Activated naive CD8-positive, alpha-beta T cell treated with anti-CD3 and anti-CD28 coated beads, Interleukin-2, amount 50 U/mL, for 24 hours (primary cell): ENCODE data around the gene EDEM3.

ENCODE experiments used
- ATAC-seq: fragments of 150-1000 bp; cut with Tn5 transposase; one replicate; pipeline ENCODE4 v1.10.0; 2021
- DNase-seq: peaks from one replicate; pipeline ENCODE4 v3.0.0; 2021
- H3K27ac Mint-ChIP-seq: one replicate; pipeline ENCODE4 v1.8.0; 2021; ENCODE audit warnings: mild to moderate bottlenecking, mixed read lengths
- H3K27me3 Mint-ChIP-seq: one replicate; pipeline ENCODE4 v1.8.0; 2021; ENCODE audit warnings: mixed read lengths
- H3K36me3 Mint-ChIP-seq: one replicate; pipeline ENCODE4 v1.8.0; 2021; ENCODE audit warnings: low read depth, mixed read lengths
- H3K4me1 Mint-ChIP-seq: one replicate; pipeline ENCODE4 v1.8.0; 2021; ENCODE audit warnings: mixed read lengths
- H3K4me3 Mint-ChIP-seq: one replicate; pipeline ENCODE4 v1.8.0; 2021; ENCODE audit warnings: mild to moderate bottlenecking, moderate library complexity, mixed read lengths
- H3K9me3 Mint-ChIP-seq: one replicate; pipeline ENCODE4 v1.8.0; 2021; ENCODE audit warnings: mixed read lengths

The EDEM3 gene

DNA sequence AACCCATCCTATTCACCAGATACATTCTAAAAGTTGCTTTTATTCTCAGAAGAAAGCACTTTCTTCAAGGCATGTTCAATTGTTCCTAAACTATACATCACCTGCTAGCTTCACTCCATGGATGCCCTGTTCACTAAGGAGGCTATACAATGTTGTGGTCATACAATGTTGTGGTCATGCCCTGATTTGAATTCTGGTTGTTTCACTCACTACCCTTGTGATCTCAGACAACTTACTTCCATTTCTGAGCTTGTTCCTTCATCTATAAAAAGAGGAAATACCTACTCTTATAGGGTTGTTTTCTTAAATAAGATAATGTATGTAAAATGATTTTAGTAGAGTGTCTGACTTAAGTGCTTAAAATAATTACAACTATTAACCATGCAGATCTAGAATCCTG lies 19.7 kb downstream of the EDEM3 start:
- Mint-ChIP-seq H3K4me1 (no peaks in the 10 kb centered on the region), H3K36me3 (peaks cover 44% of the 10 kb centered on the region), H3K27me3 (no peaks in the 10 kb centered on the region), H3K4me3 (no peak overlapping the region), H3K9me3 (no peaks in the 10 kb centered on the region), H3K27ac (no peak overlapping the region)
- ATAC-seq (no peak), DNase-seq (no peak)

DNA sequence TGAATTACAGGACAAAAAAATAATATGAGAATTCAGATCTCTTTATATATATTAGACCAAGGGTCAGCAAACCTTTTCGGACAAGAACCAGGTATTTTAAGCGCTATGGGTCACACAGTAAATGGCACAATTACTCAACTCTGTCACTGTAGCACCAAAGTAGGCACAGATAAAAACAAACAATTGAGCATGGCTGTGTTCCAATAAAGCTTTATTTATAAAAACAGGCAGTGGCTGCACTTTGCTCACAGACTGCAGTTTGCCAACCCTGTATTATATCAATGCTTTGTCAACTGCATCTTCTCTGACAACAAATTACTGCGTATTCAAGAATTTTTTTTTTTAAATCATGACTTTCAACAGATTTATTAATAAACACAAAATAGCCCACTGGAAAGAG lies 29.8 kb downstream of the EDEM3 start:
- Mint-ChIP-seq H3K27ac (no peak overlapping the region), H3K9me3 (no peaks in the 10 kb centered on the region), H3K36me3 (peaks cover 30% of the 10 kb centered on the region), H3K27me3 (no peaks in the 10 kb centered on the region), H3K4me3 (no peak overlapping the region), H3K4me1 (no peaks in the 10 kb centered on the region)
- ATAC-seq = no peak
- DNase-seq = no peak

DNA sequence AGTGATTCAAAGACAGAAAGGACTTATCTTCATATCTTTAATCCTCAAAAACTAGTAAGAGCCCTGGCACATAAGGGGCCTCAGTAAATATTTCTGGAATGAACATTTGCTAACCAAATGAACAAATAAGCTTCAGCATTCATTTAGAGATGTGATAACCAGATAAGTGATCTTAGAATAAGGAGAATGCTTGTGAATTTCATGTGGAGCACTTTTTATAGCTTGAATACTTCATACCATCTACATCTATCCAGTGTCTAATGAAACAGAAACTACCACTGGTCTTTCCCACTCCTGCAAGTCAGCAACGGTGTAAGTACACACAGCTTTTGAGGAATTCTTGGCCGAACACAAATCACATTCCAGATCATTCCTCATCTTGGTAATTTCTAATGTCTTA lies 38.5 kb downstream of the EDEM3 start:
- no peak for DNase-seq
- peaks cover 36% of the 10 kb centered on the region for H3K36me3 Mint-ChIP-seq

DNA sequence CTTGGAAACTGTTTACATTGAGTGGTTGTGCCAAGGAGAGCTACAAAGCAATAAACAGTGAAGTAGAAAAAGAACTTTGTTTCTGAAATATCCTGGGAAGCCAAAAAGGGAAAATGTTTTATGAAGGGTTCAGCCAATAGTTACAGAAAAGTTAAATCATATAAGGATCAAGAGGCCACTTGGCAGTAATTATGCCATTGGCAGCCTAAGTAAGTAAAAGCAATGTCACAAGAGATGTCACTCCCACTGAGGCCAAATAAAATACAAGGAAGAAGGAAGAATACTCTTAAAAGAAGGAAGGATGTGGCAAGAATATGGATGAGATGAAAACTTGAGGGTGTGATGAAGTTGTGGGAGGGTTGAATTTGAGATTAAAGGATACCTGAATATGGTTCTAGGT lies 45.2 kb downstream of the EDEM3 start:
- Mint-ChIP-seq H3K27ac (no peak overlapping the region), H3K9me3 (no peaks in the 10 kb centered on the region), H3K4me3 (no peak overlapping the region)

More for the DNA sequence above, 38.5 kb downstream of the EDEM3 start:
- Mint-ChIP-seq H3K9me3 (no peaks in the 10 kb centered on the region), H3K27ac (no peak overlapping the region), H3K4me3 (no peak overlapping the region), H3K4me1 (no peaks in the 10 kb centered on the region), H3K27me3 (no peaks in the 10 kb centered on the region)
- no peak for ATAC-seq

DNA sequence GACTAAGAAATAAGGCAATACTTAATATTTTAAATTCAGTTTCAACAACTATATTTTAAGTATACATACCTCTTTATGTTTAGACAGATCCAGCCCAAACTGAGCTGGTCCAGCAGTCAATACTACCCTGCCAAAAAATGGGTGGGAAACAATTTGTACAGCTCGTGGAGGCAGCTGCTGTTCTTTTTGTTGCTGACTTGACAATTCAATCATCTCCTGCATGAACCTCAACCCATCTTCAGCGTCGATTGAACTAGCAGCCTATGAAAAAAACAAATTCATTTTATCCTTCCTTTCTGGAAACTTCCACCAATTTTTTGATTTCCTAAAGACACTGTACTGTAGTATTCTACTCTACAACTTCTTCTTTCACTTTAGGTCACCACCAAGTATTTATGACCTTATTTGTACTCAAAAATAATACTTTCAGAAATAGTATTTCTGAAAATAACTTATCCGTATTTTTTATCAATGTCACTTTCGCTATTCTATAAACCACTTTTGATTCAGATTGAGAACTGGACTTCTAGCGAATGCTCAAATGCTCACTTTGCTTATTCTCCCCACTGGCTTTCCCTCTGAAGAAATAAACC lies 46.5 kb downstream of the EDEM3 start:
- H3K36me3 Mint-ChIP-seq = peaks cover 44% of the 10 kb centered on the region
- H3K4me3 Mint-ChIP-seq = no peak overlapping the region
- DNase-seq = no peak
- no peak overlapping the region for H3K27ac Mint-ChIP-seq
- ATAC-seq = no peak
- H3K4me1 Mint-ChIP-seq = no peaks in the 10 kb centered on the region
- no peaks in the 10 kb centered on the region for H3K27me3 Mint-ChIP-seq
- H3K9me3 Mint-ChIP-seq = no peaks in the 10 kb centered on the region

More for the DNA sequence above, 45.2 kb downstream of the EDEM3 start:
- Mint-ChIP-seq H3K4me1 (no peaks in the 10 kb centered on the region), H3K27me3 (no peaks in the 10 kb centered on the region), H3K36me3 (peaks cover 41% of the 10 kb centered on the region)
- ATAC-seq (no peak), DNase-seq (no peak)

DNA sequence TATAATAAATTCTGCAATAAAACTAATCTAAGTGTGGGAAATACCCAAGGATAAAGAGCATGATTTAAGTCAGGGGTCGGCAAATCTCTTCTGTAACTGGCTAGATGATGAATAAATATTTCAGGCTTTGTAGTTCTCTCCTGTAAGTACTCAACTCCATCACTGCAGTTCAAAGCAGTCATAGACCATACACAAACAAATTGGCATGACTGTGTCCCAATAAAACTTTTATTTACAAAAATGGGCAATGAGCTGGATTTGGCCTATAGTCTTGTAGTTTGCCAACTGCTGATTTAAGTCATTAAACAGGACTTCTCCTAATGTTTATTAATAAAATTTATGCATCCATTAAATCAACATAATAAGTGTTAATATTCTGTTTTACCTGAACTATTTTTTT lies 49.4 kb downstream of the EDEM3 start:
- Mint-ChIP-seq H3K27ac (no peak overlapping the region), H3K36me3 (peaks cover 58% of the 10 kb centered on the region), H3K4me1 (no peaks in the 10 kb centered on the region), H3K9me3 (no peaks in the 10 kb centered on the region), H3K4me3 (no peak overlapping the region), H3K27me3 (no peaks in the 10 kb centered on the region)
- ATAC-seq (no peak), DNase-seq (no peak)

DNA sequence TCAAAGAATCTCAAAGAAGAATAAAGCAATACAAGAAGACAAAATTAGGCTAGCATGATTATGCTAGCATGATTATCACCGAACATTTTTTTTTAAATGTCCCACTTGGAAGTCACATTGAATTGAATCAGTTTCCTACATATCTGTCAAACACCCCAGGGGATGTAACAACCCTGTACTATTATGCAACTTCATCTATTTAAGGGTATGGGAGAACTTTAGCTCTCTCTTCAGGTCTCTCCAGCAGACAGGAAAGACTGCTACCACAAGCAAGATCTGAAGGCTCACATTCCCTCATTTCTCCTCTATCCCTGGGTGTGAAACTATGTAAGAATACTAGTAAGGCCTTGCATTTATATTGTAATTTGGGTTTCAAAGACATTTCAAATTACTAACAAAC lies 52.8 kb downstream of the EDEM3 start:
- Mint-ChIP-seq H3K27me3 (no peaks in the 10 kb centered on the region), H3K27ac (no peak overlapping the region), H3K4me3 (no peak overlapping the region), H3K9me3 (no peaks in the 10 kb centered on the region), H3K4me1 (no peaks in the 10 kb centered on the region), H3K36me3 (peaks cover 47% of the 10 kb centered on the region)
- DNase-seq (no peak), ATAC-seq (no peak)

DNA sequence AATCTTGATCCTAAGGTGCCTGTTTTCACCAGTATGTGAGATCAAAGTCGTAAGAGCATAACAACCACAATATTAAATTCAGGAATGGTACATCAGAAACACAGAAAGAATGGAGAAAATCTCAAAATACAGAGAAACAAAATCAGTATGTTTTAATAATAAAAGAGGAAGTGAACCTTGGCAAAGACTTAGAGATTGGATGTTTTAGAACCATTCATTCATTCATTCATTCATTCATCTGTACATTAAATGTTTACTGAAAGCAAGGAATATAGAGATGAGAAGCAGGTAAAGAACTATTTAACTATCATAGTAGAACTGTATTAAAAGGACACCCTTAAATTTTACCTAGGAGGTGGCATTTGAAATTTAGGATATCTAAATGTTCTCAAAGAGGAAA lies 55.7 kb downstream of the EDEM3 start:
- Mint-ChIP-seq H3K27me3 (no peaks in the 10 kb centered on the region), H3K36me3 (peaks cover 49% of the 10 kb centered on the region), H3K4me3 (no peak overlapping the region), H3K4me1 (peaks cover 5% of the 10 kb centered on the region), H3K9me3 (no peaks in the 10 kb centered on the region), H3K27ac (peak overlapping the region; percentile 8)
- no peak for DNase-seq
- ATAC-seq = no peak

DNA sequence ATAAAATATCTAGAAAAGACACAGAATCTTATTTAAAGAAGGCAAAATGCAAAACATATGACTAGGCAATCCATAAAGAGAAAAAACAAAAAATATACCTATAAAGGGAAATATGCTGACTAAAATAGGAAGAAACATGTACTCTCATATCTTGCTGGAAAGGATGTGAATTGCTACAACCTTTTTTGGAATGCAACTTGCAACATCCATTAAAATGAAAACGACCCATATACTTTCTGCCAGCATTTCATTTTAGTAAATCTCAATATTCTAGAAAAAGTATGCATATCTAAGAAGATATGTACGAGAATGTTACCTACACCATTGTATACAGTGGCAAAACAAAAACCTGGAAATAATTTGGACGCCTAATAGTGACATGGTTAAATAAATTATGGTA lies 56.6 kb downstream of the EDEM3 start:
- Mint-ChIP-seq H3K4me1 (peaks cover 5% of the 10 kb centered on the region), H3K9me3 (no peaks in the 10 kb centered on the region), H3K27ac (no peak overlapping the region), H3K36me3 (peaks cover 44% of the 10 kb centered on the region), H3K4me3 (no peak overlapping the region), H3K27me3 (no peaks in the 10 kb centered on the region)
- DNase-seq = no peak
- ATAC-seq = no peak

DNA sequence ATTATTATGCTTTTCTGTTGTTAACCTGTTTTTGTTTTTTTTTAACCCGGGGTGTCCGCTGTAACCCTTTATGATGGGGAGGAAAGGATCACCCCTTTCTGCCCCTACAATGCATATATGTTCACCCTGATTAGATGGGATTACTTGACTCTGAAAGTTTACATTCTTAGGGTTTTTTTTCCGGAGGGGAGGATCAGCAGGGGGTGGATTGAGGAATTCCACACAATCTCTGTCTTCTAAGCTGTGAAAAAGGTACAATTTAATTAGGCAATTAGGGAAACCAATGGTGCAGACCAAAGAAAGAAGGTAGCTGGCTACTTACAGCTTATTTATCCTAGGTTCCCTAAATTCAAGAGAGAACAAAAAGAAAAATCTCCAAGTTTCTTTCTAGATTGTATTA lies 58.3 kb downstream of the EDEM3 start:
- DNase-seq = no peak
- ATAC-seq = no peak
- H3K36me3 Mint-ChIP-seq = peaks cover 31% of the 10 kb centered on the region
- peaks cover 5% of the 10 kb centered on the region for H3K4me1 Mint-ChIP-seq
- H3K27me3 Mint-ChIP-seq = no peaks in the 10 kb centered on the region
- no peaks in the 10 kb centered on the region for H3K9me3 Mint-ChIP-seq
- H3K4me3 Mint-ChIP-seq = no peak overlapping the region
- no peak overlapping the region for H3K27ac Mint-ChIP-seq

DNA sequence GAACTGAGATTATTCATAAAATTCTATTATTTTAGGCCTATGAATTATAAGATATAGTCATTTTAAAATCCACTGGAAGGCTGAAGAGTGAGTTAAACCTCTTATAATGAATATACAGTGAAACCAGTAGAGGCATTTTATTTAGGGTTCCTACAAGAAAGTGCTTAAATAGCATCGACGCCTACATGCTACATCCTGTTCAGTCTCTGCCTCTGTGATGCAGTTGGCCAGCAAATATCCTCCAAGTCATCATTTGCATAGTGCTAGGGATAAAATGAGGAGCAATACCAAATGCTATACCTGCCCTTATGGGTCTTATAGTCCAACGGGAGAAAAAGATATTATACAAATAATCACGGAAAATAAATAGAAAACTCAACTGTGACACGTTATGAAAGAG lies 59.6 kb downstream of the EDEM3 start:
- DNase-seq = no peak
- no peak overlapping the region for H3K27ac Mint-ChIP-seq
- peak; percentile 43 for ATAC-seq
- H3K27me3 Mint-ChIP-seq = no peaks in the 10 kb centered on the region
- H3K9me3 Mint-ChIP-seq = no peaks in the 10 kb centered on the region
- H3K4me1 Mint-ChIP-seq = peaks cover 5% of the 10 kb centered on the region
- H3K4me3 Mint-ChIP-seq = no peak overlapping the region
- H3K36me3 Mint-ChIP-seq = peaks cover 25% of the 10 kb centered on the region

DNA sequence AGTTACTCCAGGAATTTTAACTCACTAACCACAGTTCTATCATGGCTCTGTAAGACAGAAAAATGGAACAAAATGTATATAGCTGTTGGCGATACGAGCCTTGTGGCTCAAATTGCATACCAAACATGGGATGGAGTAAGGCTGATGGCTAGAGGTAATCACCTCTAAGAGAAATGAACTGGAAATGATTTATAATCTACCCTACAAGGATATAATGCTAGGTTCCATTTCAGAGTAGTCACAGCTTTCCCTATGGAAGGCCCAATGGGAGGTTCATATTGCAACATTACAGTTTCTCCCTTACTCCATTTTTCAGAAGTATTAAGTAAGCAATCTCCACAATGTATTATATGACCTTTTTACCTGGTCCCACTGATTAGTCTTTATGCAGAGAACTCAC lies 61.6 kb downstream of the EDEM3 start:
- Mint-ChIP-seq H3K4me1 (peaks cover 5% of the 10 kb centered on the region), H3K27ac (no peak overlapping the region)

DNA sequence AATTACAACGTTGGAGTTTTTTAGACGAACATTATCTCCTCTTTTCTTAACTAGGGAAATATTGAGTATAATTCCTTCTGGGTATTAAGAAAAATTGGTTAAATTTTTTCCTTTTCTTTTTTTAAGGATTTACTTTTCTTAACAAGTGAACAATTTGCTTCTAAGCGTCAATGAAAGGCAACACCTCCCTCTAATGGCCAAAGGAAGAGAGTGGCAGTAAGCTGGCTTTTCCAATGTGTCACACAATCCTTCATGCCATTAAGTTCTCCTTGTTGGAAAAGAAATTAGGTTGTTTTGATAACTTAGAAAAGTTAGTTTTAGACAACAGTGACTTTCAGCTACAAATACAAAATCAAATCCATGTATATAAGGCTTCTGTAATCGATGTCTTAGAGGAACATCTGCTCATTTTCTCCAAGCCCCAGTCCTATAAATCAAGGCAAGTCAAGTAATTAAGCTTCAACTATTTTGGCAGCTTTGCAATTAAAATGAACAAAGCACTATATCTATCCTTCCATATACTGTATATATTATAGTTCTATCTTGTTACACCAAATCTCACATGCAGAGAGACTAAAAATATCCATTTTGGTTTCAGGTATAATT lies 62.8 kb downstream of the EDEM3 start:
- no peaks in the 10 kb centered on the region for H3K9me3 Mint-ChIP-seq
- H3K36me3 Mint-ChIP-seq = peaks cover 15% of the 10 kb centered on the region
- peaks cover 5% of the 10 kb centered on the region for H3K4me1 Mint-ChIP-seq
- no peak for DNase-seq
- no peak for ATAC-seq
- no peak overlapping the region for H3K27ac Mint-ChIP-seq
- no peaks in the 10 kb centered on the region for H3K27me3 Mint-ChIP-seq
- H3K4me3 Mint-ChIP-seq = no peak overlapping the region

More for the DNA sequence above, 61.6 kb downstream of the EDEM3 start:
- ATAC-seq (no peak), DNase-seq (no peak)
- Mint-ChIP-seq H3K4me3 (no peak overlapping the region), H3K36me3 (peaks cover 17% of the 10 kb centered on the region), H3K9me3 (no peaks in the 10 kb centered on the region), H3K27me3 (no peaks in the 10 kb centered on the region)

DNA sequence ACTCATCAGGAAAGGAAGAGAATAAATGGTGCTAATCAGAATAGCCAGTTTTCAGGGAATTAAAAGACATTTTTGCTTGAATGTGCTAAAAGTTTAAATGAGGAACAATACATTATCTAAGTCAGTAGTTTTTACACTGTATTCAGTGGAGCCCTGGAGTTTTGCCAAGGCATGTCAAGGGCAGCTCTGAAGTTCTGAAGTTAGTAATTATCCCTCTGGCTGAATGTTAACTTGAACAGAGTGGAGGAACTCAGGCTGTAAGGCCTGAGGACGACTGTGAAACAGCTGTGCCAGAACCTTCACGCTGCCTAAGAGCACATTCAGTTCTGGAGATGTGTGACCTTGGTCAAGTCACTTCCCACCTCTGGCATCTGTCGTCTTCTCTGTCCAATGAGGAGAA lies 68.1 kb downstream of the EDEM3 start:
- Mint-ChIP-seq H3K27ac (no peak overlapping the region), H3K27me3 (no peaks in the 10 kb centered on the region), H3K4me1 (no peaks in the 10 kb centered on the region), H3K4me3 (no peak overlapping the region), H3K36me3 (no peaks in the 10 kb centered on the region), H3K9me3 (peaks cover 3% of the 10 kb centered on the region)
- no peak for ATAC-seq
- no peak for DNase-seq

DNA sequence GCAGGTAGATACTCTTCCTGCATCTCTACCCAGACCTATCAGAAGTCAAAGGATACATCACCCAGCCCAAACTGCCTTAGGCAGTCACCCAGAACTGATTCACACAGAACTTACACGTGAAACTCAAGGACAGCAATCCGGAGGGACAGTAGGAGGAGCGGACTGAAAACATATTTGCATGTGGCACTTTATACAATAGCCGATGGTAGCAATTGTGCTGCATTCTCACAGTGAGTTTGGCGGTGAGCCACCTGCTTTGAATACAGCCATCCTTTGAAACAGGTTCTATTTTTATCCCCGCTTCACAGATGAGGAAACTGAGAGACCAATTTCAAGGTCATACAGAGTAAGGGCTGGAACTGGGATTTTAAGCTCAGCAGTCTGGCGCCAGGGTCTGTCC lies 69.5 kb downstream of the EDEM3 start:
- no peaks in the 10 kb centered on the region for H3K4me1 Mint-ChIP-seq
- ATAC-seq (no peak), DNase-seq (no peak)
- peaks cover 13% of the 10 kb centered on the region for H3K9me3 Mint-ChIP-seq
- no peaks in the 10 kb centered on the region for H3K36me3 Mint-ChIP-seq
- no peak overlapping the region for H3K27ac Mint-ChIP-seq
- no peak overlapping the region for H3K4me3 Mint-ChIP-seq
- no peaks in the 10 kb centered on the region for H3K27me3 Mint-ChIP-seq
